ENCODE measurements around the gene MRPL10. TPM values are rescaled to one million over a fixed set of nuclear protein-coding genes. Genes with fewer than 3 reads are reported as not detected.

The MRPL10 gene
- total and polyA plus RNA-seq, 2 of the 8 experiments (the other 6 are each of a cell fraction or from before 2014, with no cell fraction given): 85.3 to 214 TPM

GRCh38 chr17:47816111-47816735 lies 15.1 kb downstream of the MRPL10 start:
- WGBS, 2 experiments (ENCODE audit: extremely low coverage in 1 of 2, insufficient coverage in 1 of 2, insufficient read length in 1 of 2, insufficient replicate concordance in 2 of 2, low coverage in 1 of 2, low lambda C conversion rate in 2 of 2, missing lambda C conversion rate in 1 of 2): 89% methylated on average over 21 of the region's 21 CpGs; no CpG with 5 or more reads in 1 of the 2 experiments
- H4K8ac ChIP-seq (ENCODE audit: extremely low read depth, insufficient read depth, low read length): no peak overlapping the region
- DNase-seq (ENCODE audit: low read depth in 1 of 2, low spot score in 2 of 2) (no peak), FAIRE-seq (no peak)
- no peak overlapping the region for H2BK12ac ChIP-seq (ENCODE audit: low read depth, low read length)
- no peak overlapping the region for H3K4me3 ChIP-seq (ENCODE audit: extremely low read depth in 1 of 4, insufficient read depth in 2 of 4, low read depth in 3 of 4, low read length in 4 of 4)
- H2AFZ ChIP-seq (ENCODE audit: low read length): no peak overlapping the region
- ChIA-PET CTCF (ENCODE audit: partially characterized antibody) (interaction anchor here (1.3 to 1.4 kb wide), 3 partner anchors 14 to 40 kb away, joined by 3 to 4 read pairs (median 3); no protein-coding TSS in a partner anchor), POLR2A (ENCODE audit: partially characterized antibody) (interaction anchor here (1.2 kb wide), 1 partner anchor 21 kb away, joined by 3 read pairs; no protein-coding TSS in a partner anchor)
- H2BK20ac ChIP-seq (ENCODE audit: low read length): no peak overlapping the region
- H4K20me1 ChIP-seq (replicated peaks in 1 of 2; ENCODE audit: control insufficient read depth in 1 of 2, insufficient read depth in 2 of 2, low read length in 2 of 2): peaks cover 0 to 3% of the 10 kb centered on the region in 2 experiments
- no peaks in the 10 kb centered on the region; a peak in 1 of 8 replicates for H3K36me3 ChIP-seq (ENCODE audit: control insufficient read depth in 2 of 4, insufficient read depth in 4 of 4, low read length in 3 of 4)
- peaks cover 0 to 3% (median 2%) of the 10 kb centered on the region in 4 experiments; a peak in 4 of 7 replicates for H3K4me1 ChIP-seq (replicated peaks in 1 of 4; ENCODE audit: control insufficient read depth in 3 of 4, insufficient read depth in 4 of 4, low read length in 3 of 4)
- H2BK5ac ChIP-seq (ENCODE audit: low read depth, low read length): no peak overlapping the region
- H3K27me3 ChIP-seq (replicated peaks in 1 of 4; ENCODE audit: control insufficient read depth in 3 of 4, extremely low read depth in 1 of 4, insufficient read depth in 3 of 4, low read length in 3 of 4): no peaks in the 10 kb centered on the region
- no peak overlapping the region for H3K9ac ChIP-seq (replicated peaks in 1 of 4; ENCODE audit: extremely low read depth in 1 of 4, low read depth in 3 of 4, low read length in 3 of 4)
- no peaks in the 10 kb centered on the region for H3K79me2 ChIP-seq (ENCODE audit: control insufficient read depth in 1 of 2, insufficient read depth in 2 of 2, low read length in 2 of 2)
- no peak overlapping the region for H3K4ac ChIP-seq (replicated peaks; ENCODE audit: insufficient read length, low read depth, low read length)
- no peak overlapping the region for H3K23ac ChIP-seq (ENCODE audit: insufficient read length)
- no peak overlapping the region for H4K5ac ChIP-seq (ENCODE audit: insufficient read length, low read depth, low read length)
- peaks cover 5% of the 10 kb centered on the region; the same call in 1 of the 2 replicates for H3K23me2 ChIP-seq (ENCODE audit: low read depth, low read length)
- no peak overlapping the region for H2BK120ac ChIP-seq (replicated peaks; ENCODE audit: low read depth, low read length)
- H3K18ac ChIP-seq (ENCODE audit: extremely low read depth, low read length): no peak overlapping the region
- H2BK15ac ChIP-seq (ENCODE audit: low read length): no peak overlapping the region
- no peaks in the 10 kb centered on the region; the same call in none of the 2 replicates for H3K79me1 ChIP-seq (ENCODE audit: low read depth, low read length)
- H3K9me3 ChIP-seq (ENCODE audit: insufficient read depth in 2 of 2, low read depth in 1 of 2, low read length in 1 of 2): no peaks in the 10 kb centered on the region
- no peak overlapping the region for H4K91ac ChIP-seq (replicated peaks; ENCODE audit: insufficient read length, low read length)
- no peak overlapping the region for H3K4me2 ChIP-seq (ENCODE audit: insufficient read depth in 1 of 2, low read depth in 2 of 2, low read length in 2 of 2)
- no peak overlapping the region for H3K27ac ChIP-seq (ENCODE audit: low read depth, low read length)
- no peak overlapping the region for H3K56ac ChIP-seq (replicated peaks; ENCODE audit: insufficient read length, low read depth, low read length)
- H2AK5ac ChIP-seq (ENCODE audit: low read depth, low read length): no peak overlapping the region
- H3K14ac ChIP-seq (ENCODE audit: insufficient read length): no peak overlapping the region
- no peak for TF ChIP-seq EZH2 (IDR thresholded peaks at IDR 0.05; ENCODE audit: low read depth, low read length, severe bottlenecking)
- no peak for TF ChIP-seq GTF2F1 (IDR thresholded peaks at IDR 0.05; ENCODE audit: borderline replicate concordance, low read depth, low read length)

Measured in H1 (cell line).